Progenitor cell of endocrine pancreas (in vitro differentiated cells): Measurements from ENCODE around the gene EXOC3L4. TPM values are rescaled to one million over a fixed set of nuclear protein-coding genes. Genes with fewer than 3 reads are reported as not detected.

ENCODE experiments used
- DNase-seq: peaks from one replicate; pipeline ENCODE4 v3.0.0; 2021; ENCODE audit warnings: low spot score; ENCODE audit not compliant: unreplicated experiment
- H3K27ac Mint-ChIP-seq: 2 replicates; pipeline ENCODE4 v1.8.0; 2021; ENCODE audit warnings: mild to moderate bottlenecking, moderate library complexity, mixed read lengths
- H3K27me3 Mint-ChIP-seq: 2 replicates; pipeline ENCODE4 v1.8.0; 2021; ENCODE audit warnings: mixed read lengths
- H3K36me3 Mint-ChIP-seq: 2 replicates; pipeline ENCODE4 v1.8.0; 2022; ENCODE audit warnings: mixed read lengths; ENCODE audit not compliant: insufficient read depth
- H3K4me1 Mint-ChIP-seq: 2 replicates; pipeline ENCODE4 v1.8.0; 2021; ENCODE audit warnings: low read depth, mixed read lengths
- H3K4me3 Mint-ChIP-seq: 2 replicates; pipeline ENCODE4 v1.8.0; 2021; ENCODE audit warnings: low read depth, mild to moderate bottlenecking, moderate library complexity, mixed read lengths
- H3K9me3 Mint-ChIP-seq: 2 replicates; pipeline ENCODE4 v1.8.0; 2021; ENCODE audit warnings: low read depth, mixed read lengths
- total RNA-seq: library from RNA; stranded (reverse); gene quantifications from 2 replicates; pipeline ENCODE4 v1.2.1, GENCODE V29; 2021
- TF ChIP-seq, protein P1 (sequence below): fragments of 200-600 bp; sonication (generic); IDR thresholded peaks from one replicate; pipeline ENCODE4 v1.5.0; 2021; ENCODE audit warnings: antibody characterized with exemption, mild to moderate bottlenecking; ENCODE audit not compliant: unreplicated experiment

Gene EXOC3L4
- total RNA-seq, 1 donor from 2014 or later, result 30.8 TPM

DNA sequence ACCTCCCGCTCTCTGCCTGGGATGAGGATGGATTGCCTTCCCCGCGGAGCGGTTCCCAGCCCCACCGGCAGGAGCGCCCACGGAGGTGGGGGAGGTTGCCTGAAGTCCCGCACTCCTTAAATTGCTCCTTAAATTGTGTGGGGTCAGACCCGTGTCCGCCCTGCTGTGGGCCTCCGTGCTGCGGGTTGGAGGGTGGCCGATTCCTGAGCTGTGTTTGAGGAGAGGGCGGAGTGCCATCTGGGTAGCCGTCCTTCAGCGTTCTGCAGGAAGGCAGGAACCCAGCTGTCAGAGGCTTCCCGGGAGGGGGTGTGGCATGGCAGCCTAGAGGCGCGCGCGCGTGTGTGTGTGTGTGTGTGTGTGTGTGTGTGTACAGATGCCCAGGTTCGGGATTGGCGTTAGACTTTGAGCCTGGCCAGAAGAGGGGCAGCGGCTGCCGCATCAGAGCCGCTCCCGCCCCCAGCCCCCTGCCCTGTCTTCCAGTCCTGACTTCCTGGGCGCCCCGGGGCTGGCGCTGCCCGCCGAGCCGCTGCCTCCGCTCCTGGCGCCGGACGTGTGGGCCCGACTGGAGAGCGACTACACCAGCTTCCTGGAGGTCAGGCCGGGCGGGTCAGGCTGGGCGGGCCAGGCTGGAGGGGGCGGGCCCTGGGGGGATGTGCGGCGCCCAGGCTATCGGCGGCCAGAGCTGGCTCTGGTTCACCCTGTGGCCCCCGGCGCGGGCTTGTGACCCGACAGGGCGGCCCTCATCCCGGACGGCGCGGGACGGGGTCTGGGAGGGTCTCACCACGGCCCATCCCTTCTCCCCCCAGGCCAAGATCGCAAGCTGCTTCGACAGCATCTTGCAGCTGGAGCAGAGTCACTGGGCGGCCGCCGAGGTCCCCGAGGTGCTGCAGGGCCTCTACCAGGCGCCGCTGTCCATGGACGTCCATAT is 9.2 kb downstream of the EXOC3L4 start:
- Mint-ChIP-seq H3K27ac (no peak overlapping the region), H3K27me3 (peaks cover 6% of the 10 kb centered on the region), H3K4me1 (peaks cover 19% of the 10 kb centered on the region), H3K36me3 (peaks cover 5% of the 10 kb centered on the region), H3K9me3 (no peaks in the 10 kb centered on the region), H3K4me3 (no peak overlapping the region)
- DNase-seq, result no peak
- TF ChIP-seq, protein P1, sequence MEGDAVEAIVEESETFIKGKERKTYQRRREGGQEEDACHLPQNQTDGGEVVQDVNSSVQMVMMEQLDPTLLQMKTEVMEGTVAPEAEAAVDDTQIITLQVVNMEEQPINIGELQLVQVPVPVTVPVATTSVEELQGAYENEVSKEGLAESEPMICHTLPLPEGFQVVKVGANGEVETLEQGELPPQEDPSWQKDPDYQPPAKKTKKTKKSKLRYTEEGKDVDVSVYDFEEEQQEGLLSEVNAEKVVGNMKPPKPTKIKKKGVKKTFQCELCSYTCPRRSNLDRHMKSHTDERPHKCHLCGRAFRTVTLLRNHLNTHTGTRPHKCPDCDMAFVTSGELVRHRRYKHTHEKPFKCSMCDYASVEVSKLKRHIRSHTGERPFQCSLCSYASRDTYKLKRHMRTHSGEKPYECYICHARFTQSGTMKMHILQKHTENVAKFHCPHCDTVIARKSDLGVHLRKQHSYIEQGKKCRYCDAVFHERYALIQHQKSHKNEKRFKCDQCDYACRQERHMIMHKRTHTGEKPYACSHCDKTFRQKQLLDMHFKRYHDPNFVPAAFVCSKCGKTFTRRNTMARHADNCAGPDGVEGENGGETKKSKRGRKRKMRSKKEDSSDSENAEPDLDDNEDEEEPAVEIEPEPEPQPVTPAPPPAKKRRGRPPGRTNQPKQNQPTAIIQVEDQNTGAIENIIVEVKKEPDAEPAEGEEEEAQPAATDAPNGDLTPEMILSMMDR, result no peak

DNA sequence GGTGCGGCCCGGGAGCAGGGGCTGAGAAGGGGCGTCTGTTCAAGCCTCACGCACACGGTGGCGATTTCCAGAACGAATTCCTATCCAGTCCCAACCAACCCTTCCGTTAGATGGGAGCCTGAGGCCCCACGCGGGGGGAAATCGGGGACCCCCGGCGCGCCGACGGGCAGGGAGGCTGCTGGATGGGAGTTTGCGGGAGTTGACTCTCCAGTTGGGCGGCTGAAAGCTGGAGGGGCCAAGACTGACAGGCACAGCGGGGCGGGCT is 9.8 kb downstream of the EXOC3L4 start:
- no peak for DNase-seq
- Mint-ChIP-seq H3K27ac (no peak overlapping the region), H3K9me3 (no peaks in the 10 kb centered on the region), H3K27me3 (peaks cover 6% of the 10 kb centered on the region), H3K4me3 (no peak overlapping the region), H3K4me1 (peaks cover 19% of the 10 kb centered on the region), H3K36me3 (peaks cover 5% of the 10 kb centered on the region)
- TF ChIP-seq, protein P1, result no peak

DNA sequence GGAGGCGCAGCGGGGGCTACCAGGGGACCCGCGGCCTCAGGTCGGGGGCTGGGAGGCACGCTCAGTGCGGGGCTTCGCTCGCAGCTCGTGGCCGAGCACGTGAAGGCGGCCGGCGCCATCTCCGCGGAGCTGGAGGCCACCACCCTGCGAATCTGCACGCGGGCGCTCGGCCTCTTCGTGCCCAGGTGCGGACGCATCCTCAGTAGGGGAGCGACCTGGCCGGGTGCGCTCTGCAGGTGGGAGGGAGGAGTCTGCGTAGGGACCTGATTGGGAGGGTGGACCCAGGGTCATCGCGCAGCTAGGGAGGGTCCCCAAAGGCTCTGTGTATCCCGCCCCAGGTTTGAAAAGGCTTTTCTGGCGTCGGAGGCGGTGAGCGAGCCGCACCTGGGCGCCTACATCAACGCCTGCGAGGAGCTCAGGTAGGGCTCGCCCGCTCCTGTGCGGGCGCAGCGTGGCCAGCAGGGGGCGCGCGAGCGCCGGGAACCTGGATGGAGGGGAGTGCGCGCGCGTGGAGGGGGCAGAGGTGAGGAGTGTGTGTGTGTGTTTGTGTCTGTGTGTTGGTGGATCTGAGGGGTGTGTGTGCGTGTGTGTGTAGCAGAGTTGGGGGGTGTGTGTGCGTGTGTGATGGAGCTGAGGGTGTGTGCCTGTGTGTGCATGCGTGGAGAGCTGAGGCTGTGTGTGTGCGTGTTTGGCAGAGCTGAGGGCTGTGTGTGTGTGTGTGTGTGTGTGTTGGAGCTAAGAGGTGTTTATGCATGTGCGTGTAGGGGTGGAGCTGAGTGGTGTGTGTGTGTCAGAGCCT is 10.3 kb downstream of the EXOC3L4 start:
- Mint-ChIP-seq H3K4me3 (no peak overlapping the region), H3K27ac (peak overlapping the region; percentile 24), H3K4me1 (peaks cover 18% of the 10 kb centered on the region), H3K36me3 (peaks cover 5% of the 10 kb centered on the region), H3K9me3 (no peaks in the 10 kb centered on the region), H3K27me3 (peaks cover 6% of the 10 kb centered on the region)
- TF ChIP-seq, protein P1, result peak; percentile 95
- DNase-seq, result peak; percentile 80

DNA sequence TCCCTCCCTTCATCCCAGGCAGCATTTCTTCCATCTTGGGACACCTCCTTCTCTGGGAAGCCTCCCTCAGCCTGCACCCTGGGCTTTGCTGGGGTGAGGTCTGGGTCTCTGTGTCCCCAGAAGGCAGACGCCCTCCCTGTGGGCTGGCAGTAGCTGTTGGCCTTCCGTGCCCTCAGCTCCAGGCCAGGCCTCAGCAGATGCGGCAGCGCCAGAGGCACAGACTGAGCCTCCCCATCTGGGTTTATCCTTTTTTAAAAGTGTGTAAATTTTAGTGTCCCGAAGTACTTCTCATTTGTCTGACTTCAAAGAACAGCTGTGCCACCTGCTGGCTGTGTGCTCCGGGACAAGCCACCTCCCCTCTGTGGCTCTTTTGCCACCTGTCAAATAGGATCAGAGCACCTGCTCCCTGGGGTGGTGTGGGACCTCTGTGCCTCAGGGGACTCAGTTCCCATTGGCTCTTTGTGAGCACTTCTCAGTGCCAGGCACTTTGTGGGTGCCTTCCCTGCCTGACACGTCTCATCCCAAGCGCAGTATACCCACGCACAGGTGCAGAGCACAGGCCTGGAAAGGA is 11.1 kb downstream of the EXOC3L4 start:
- Mint-ChIP-seq H3K36me3 (peaks cover 5% of the 10 kb centered on the region), H3K4me3 (no peak overlapping the region)
- no peak for DNase-seq

DNA sequence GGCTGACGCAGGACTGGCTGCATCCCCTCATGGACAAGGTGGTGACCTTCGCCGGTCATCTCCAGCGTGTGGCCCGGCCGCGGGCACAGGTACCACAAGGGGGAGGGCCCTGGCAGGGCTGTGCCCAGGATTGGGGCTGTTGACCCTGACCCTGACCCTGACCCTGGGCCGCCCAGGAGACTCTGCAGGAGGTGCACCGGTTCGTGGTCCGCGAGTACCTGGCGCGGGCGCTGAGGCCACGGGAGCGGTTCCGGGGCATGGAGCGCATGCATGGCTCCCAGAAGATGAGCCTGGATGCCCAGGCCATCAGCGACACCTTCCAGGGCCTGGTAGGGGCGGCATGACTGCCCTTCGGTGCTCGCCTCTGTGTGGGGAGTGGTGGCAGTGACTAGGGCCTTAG is 12.9 kb downstream of the EXOC3L4 start:
- no peaks in the 10 kb centered on the region for H3K9me3 Mint-ChIP-seq
- TF ChIP-seq, protein P1, result no peak
- no peak overlapping the region for H3K27ac Mint-ChIP-seq
- H3K27me3 Mint-ChIP-seq, result peaks cover 10% of the 10 kb centered on the region
- DNase-seq, result no peak
- H3K4me1 Mint-ChIP-seq, result peaks cover 9% of the 10 kb centered on the region
- H3K4me3 Mint-ChIP-seq, result no peak overlapping the region
- peaks cover 3% of the 10 kb centered on the region for H3K36me3 Mint-ChIP-seq

More for the DNA sequence above, 11.1 kb downstream of the EXOC3L4 start:
- TF ChIP-seq, protein P1, result no peak
- Mint-ChIP-seq H3K9me3 (no peaks in the 10 kb centered on the region), H3K4me1 (peaks cover 15% of the 10 kb centered on the region), H3K27ac (no peak overlapping the region), H3K27me3 (peaks cover 8% of the 10 kb centered on the region)
